ENCODE results near the gene SELENOO. TPM values are rescaled to one million over a fixed set of nuclear protein-coding genes. Genes with fewer than 3 reads are reported as not detected.

Gene SELENOO
- total RNA-seq, 1 donor from 2014 or later: 39.0 TPM

DNA sequence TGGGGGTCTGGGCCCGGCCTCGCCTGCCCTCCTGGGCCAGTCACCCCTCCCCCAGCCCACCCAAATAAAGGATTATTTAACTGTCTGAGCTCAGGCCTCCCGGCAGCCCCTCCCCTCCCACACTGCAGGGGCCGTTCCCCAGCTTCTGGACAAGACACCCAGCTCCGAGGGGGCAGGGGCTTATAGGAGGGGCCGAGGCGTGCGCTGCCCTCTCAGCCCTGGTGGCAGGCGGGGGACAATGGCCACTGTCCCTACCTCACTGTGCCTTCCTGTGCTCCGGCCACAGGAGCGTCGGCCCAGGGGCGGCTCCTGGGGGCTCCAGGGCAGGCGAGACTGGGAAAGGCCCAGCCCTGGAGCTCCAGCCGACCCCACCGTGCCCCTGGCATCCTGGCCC is 2.2 kb upstream of the SELENOO start:
- Mint-ChIP-seq H3K4me1 (peaks cover 37% of the 10 kb centered on the region), H3K9me3 (no peaks in the 10 kb centered on the region), H3K4me3 (no peak overlapping the region), H3K36me3 (ENCODE audit: low read depth) (peaks cover 28% of the 10 kb centered on the region), H3K27me3 (no peaks in the 10 kb centered on the region), H3K27ac (no peak overlapping the region)
- POLR2A ChIA-PET: interaction anchor here (0.6 to 1.9 kb wide), 3 partner anchors 11 to 273 kb away, joined by 3 to 6 read pairs (median 5); no protein-coding TSS in a partner anchor
- TF ChIP-seq CTCF (IDR thresholded peaks at IDR 0.05): no peak
- CTCF ChIA-PET: no interaction called here
- intact Hi-C loops (cut with micrococcal nuclease): no loop called here
- ATAC-seq (ENCODE audit: low read depth): no peak
- DNase-seq: no peak

- Mint-ChIP-seq H3K4me3 (peak overlapping the region; percentile 75), H3K9me3 (no peaks in the 10 kb centered on the region), H3K4me1 (peaks cover 33% of the 10 kb centered on the region), H3K36me3 (ENCODE audit: low read depth) (peaks cover 34% of the 10 kb centered on the region), H3K27me3 (no peaks in the 10 kb centered on the region), H3K27ac (peak overlapping the region; percentile 18)
- intact Hi-C loops (cut with micrococcal nuclease): no loop called here
- no peak for TF ChIP-seq CTCF (IDR thresholded peaks at IDR 0.05)
- POLR2A ChIA-PET: interaction anchor here (1.9 to 4.9 kb wide), 2 partner anchors 8 to 274 kb away, joined by 5 to 72 read pairs; no protein-coding TSS in a partner anchor
- no peak for ATAC-seq (ENCODE audit: low read depth)
- CTCF ChIA-PET: no interaction called here
- no peak for DNase-seq
These were observed 1.5 kb upstream of the SELENOO start for GRCh38 chr22:50199251-50199721.

GRCh38 chr22:50199829-50200460 is 866 bp upstream of the SELENOO start:
- Mint-ChIP-seq H3K36me3 (ENCODE audit: low read depth) (peaks cover 35% of the 10 kb centered on the region), H3K27me3 (no peaks in the 10 kb centered on the region), H3K4me3 (peak overlapping the region; percentile 75), H3K9me3 (no peaks in the 10 kb centered on the region), H3K27ac (peak overlapping the region; percentile 18), H3K4me1 (peaks cover 31% of the 10 kb centered on the region)
- intact Hi-C loops (cut with micrococcal nuclease): loop anchor here (1.0 to 10.0 kb wide), 5 partner anchors 9 to 345 kb away; partner anchors contain the start of genes IL17REL, TRABD and ZBED4
- no peak for ATAC-seq (ENCODE audit: low read depth)
- DNase-seq: no peak
- ChIA-PET CTCF (no interaction called here), POLR2A (interaction anchor here (0.8 to 4.9 kb wide), 4 partner anchors 8 to 308 kb away, joined by 3 to 72 read pairs (median 5); partner anchors contain the start of genes LMF2 and NCAPH2)
- TF ChIP-seq CTCF (IDR thresholded peaks at IDR 0.05): no peak

GRCh38 chr22:50201191-50202129 is 649 bp downstream of the SELENOO start:
- POLR2A ChIA-PET: interaction anchor here (0.6 to 4.9 kb wide), 3 partner anchors 10 to 265 kb away, joined by 3 to 72 read pairs (median 5); no protein-coding TSS in a partner anchor

More at GRCh38 chr22:50201191-50202129, 649 bp downstream of the SELENOO start:
- TF ChIP-seq CTCF (IDR thresholded peaks at IDR 0.05): no peak
- peaks cover 33% of the 10 kb centered on the region for H3K36me3 Mint-ChIP-seq (ENCODE audit: low read depth)
- peak overlapping the region; percentile 35 for H3K27ac Mint-ChIP-seq
- H3K9me3 Mint-ChIP-seq: no peaks in the 10 kb centered on the region
- DNase-seq (no peak), ATAC-seq (ENCODE audit: low read depth) (peak; percentile 20)
- peak overlapping the region; percentile 85 for H3K4me3 Mint-ChIP-seq
- intact Hi-C loops (cut with micrococcal nuclease): loop anchor here (2.0 to 10.0 kb wide), 4 partner anchors 17 to 347 kb away; partner anchors contain the start of genes IL17REL, TRABD and ZBED4
- CTCF ChIA-PET: interaction anchor here (1.0 kb wide), 1 partner anchor 11 kb away, joined by 3 read pairs; no protein-coding TSS in a partner anchor
- peaks cover 26% of the 10 kb centered on the region for H3K4me1 Mint-ChIP-seq
- H3K27me3 Mint-ChIP-seq: no peaks in the 10 kb centered on the region

Data from activated B cell treated with CpG ODN at 0.5 μM for 24 hours (primary cell).